ENCODE data around the gene C21orf58.

The C21orf58 gene

DNA sequence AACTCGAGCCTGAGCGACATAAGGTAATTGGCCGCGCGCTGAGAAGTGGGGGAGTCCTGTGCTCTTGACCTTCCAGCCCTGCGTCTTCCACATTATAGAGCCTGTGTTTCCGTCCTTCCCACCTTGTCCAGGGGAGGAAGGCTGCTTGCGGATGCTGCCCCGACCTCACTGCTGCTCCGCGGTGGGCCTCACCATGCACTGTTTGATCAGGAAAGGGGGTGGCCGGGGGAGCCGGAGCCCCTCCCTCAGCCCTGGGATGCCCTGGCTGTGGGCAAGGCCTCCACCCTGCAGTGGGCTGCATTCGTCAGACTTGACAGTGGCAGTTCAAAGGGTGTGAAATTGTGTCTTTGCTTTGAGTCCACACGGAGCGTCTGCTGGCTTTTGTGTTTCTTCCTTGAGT is 30.4 kb upstream of the C21orf58 start:
- in situ Hi-C loops (cut with MboI; ENCODE audit: low sequenced_read_pairs), result no loop called here

DNA sequence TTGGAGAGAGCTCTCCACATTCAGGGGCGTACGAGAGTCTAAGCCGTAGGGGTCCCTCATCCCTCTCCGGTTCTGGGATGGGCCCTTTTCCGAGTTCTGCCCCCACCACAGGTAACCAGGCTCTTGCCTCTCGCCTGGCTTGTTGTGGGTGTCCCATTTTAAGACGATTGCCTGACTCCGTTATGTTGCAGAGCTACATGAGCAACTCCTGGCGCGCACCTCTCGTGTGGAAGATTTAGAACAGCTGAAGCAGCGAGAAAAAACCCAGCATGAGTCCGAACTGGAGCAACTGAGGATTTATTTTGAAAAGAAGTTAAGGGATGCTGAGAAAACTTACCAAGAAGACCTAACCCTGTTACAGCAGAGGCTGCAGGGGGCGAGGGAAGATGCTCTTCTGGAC is 29.2 kb upstream of the C21orf58 start:
- in situ Hi-C loops (cut with MboI; ENCODE audit: low sequenced_read_pairs), result no loop called here

DNA sequence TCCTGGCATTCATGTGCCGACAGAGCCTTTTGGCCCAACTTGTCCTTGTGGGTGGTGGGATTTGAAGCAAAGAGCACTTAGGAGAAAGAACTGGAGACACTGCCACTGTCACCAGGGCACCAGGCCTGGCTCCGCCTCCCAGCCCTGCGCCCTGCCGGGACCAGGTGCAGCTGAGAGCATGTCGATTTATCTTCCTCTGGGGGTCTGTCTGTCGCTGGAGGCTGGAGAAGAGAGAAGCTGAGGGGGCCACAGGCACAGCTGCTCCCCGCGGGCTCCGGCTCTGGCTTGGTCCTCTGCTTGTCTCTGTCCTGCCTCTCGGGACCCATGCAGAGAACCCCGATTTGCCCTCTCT is 28.5 kb upstream of the C21orf58 start:
- in situ Hi-C loops (cut with MboI; ENCODE audit: low sequenced_read_pairs), result no loop called here

DNA sequence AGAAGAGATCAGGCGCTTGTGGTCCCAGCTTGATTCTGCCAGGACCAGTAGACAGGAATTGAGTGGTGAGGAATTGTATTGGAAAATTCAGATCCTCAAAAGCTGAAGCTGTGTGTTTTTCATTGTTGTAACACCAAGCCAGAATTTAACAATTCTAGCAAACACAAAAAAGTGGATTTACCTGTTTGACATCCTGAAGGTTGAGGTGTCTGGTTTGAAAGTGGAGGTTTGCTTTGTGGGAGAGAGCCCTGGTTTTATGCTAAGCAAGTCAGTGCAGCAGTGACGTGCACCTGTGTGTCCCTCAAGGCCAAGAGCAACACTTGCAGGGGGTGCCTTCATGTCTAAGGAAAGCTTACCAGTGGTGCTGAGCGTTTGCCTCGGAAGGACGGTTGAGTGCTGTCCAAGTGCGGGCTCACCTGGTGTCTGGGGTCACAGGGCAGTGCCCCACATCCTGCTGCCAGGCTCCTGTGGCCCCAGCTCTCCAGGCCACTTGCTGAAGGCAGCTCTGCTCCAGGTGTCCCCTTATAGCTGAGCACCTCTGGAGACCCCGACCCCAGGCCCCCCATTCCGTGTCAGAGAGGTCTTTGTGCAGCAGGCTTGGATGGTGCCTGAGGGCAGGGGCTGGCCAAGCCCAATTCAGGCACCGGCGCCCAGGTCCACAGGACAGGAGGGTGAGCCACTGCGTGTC is 27.9 kb upstream of the C21orf58 start:
- in situ Hi-C loops (cut with MboI; ENCODE audit: low sequenced_read_pairs), result no loop called here

DNA sequence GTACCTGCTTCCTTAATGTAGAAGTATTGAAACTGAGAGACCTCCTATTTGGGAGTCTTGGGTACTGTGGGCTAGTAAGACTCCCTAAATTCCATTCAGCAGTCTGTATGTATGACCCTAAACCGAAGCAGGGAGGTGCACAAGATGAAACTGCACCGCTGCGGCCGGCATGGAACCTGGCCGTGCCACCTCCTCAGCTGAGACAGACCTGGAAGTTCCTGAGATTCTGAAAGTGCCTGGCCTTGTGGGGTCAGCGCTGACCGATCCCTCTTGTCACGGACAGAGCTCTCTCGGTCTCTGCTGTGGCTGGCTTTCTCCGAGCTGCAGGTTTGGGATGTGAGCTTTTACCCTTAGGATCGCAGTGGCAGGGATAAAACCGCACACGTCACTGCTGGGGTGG is 27.3 kb upstream of the C21orf58 start:
- in situ Hi-C loops (cut with MboI; ENCODE audit: low sequenced_read_pairs), result no loop called here

DNA sequence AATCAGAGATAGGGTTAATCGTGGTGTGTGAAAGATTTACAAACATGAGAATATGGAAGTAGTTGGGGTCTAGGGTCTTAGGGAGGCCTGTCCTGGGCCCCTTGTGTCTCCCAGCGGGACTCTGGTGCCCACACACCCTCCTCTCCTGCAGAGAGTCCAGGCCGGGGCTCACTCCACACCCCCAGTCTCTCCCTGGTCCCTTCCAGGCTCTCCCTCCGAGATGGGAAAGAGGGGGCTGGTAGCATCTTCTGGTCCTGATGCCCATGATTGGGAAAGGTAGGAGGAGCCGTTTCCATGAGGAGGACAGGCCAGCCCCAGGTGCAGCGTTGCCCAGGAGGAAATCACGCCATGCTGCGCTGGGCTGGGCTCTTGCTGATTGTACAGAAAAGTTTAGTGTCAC is 26.9 kb upstream of the C21orf58 start:
- in situ Hi-C loops (cut with MboI; ENCODE audit: low sequenced_read_pairs), result no loop called here

DNA sequence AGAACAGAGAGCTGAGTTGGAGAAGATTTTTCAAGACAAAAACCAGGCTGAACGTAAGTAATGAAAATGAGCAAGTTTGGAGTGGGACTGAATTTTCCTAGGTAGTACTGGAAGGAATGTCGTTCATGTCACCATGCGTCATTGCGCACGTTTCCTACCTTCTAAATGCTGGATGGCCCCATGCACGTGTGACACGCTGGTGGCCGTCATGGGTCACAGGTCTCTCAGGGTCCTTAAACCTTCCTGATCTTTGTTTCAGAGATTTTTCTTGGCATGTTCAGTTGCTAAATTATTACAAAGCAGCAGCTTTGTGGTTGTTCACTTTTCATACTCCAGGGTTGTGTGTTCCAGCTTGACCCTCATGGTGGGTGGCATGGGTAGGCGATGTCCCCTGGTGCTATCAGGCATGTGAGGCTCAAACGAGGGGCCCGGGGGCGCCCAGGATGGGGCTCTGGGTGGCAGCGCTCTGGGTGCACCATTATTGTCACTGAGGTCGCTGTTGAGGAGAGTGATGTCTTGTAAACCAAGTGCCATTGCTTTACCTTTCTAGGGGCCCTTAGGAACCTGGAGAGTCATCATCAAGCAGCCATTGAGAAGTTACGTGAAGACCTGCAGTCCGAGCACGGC is 25.6 kb upstream of the C21orf58 start:
- in situ Hi-C loops (cut with MboI; ENCODE audit: low sequenced_read_pairs), result no loop called here

DNA sequence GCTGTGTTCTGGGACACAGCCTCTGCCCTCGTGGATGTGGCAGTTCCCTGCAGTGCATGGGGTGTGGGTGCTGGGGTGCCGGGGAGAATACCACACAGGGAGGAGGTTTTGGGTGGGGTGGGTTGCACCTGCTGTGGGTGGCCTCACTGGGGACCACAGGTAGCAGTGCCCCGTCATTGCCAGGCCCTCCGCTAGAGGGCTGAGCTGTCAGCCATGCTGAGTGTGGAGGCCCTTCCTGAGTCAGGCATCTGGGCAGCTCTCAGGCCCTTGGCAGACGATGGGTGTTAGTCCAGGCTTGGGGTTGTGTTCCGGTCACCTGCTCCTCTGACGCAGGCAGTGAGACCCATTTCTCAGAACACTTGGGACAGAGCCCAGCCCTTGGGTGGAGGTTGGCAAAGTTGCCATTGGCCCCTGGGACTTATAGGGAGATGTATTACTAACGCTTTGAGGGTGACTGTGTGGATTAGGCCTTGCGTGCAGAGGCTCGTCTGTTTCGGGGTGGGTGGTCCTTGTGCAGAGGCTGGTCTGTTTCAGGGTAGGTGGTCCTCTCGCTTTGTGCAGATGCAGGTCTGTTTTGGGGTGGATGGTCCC is 24.2 kb upstream of the C21orf58 start:
- in situ Hi-C loops (cut with MboI; ENCODE audit: low sequenced_read_pairs), result no loop called here

DNA sequence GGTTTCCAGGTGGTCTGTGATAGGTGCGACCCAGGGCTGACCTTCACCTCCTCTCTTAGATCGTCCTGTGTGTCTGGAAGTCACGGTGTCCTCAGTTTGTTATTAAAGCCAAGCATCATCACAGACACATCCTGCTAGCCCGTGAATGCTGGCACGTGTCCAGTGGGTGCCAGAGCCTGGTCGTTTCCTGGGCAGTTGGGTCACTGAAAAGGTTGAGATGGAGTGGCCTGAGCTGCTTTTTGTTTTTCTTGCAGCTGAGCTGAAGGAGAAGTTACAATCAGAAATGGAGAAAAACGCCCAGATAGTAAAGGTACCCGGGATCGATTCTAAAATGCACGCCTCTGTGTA is 23.5 kb upstream of the C21orf58 start:
- in situ Hi-C loops (cut with MboI; ENCODE audit: low sequenced_read_pairs), result no loop called here

DNA sequence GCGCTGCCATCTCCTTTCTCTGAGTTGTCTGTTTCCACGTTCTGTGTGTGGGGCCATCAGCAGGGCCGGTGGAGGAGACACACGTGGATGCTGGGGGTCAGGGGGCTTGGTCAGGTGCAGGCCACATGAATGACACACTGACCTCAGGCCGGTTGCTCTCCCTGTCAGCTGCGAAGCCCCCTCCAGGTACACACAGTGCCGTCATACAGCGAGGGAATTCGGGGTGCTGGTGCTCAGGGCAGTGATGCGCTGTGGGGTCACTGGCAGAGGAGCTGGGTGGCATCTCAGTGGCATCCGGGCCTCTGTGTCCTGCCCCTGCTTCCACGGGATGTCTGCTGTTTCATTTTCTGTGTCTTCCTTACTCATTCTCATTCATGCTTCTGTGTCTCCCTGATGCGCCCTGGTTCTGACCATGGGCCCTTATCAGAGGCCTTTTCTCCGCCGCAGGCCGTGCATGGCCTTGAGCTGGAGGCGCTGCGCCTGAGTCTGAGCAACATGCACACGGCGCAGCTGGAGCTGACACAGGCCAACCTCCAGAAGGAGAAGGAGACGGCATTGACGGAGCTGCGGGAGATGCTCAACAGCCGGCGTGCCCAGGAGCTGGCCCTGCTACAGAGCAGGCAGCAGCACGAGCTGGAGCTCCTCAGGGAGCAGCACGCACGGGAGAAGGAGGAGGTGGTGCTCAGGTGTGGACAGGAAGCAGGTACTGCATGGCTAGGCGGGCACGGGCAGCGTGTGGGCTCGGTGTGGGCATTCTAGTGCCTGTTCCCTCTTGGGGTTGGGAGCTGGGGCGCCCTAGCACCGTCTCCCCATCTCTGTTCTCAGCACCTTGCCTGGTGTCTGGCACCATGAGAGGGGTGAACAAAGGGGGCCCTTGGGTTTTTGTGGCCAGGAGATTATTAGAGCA is 22.9 kb upstream of the C21orf58 start:
- in situ Hi-C loops (cut with MboI; ENCODE audit: low sequenced_read_pairs), result no loop called here

DNA sequence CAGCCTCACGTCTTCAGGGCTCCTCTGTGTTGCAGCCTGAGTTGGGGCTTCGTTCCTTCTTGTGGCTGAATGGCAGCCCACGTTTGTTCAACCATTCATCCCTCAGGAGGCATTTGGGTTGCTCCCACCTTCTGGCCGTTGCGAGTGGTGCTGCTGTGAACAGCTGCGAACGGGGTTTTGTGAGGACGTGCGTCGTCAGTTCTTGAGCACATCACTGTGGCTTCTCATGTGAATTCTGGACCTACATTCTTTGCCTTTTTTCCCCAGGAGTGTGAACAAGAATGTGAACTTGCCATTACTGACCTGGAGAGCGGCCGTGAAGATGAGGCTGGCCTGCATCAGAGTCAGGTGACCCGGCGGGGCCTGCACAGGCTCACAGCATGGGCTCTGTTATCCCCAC is 22.2 kb upstream of the C21orf58 start:
- in situ Hi-C loops (cut with MboI; ENCODE audit: low sequenced_read_pairs), result no loop called here

DNA sequence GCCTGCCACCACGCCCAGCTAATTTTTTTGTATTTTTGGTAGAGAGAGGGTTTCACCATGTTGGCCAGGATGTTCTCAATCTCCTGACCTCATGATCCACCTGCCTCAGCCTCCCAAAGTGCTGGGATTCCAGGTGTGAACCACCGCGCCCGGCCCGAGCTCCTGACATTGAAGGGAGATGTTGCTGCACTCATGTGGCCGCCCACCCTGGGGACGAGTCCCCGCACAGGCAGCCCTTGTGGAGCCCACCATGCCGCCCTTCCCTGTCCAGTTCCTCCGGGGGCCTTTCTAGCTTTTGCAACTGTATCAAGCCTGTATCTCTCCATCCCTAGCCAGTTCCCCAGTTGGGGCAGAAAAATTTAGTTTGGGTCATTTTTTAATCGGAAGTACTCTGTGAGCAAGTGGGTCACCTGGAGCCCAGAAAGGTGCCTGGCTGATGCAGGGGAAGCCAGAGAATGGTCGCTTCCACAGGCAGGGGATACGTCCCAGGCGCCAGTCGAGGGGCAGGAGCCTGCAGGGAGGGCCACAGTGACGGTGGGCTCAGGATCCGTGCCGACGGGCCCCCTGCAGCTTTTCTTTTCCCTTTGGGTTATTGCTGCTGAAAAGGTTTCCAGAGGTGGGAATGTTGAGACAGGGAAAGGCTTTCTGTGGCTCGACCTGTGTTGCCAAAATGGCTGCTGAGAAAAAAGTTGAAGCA is 20.7 kb upstream of the C21orf58 start:
- in situ Hi-C loops (cut with MboI; ENCODE audit: low sequenced_read_pairs), result no loop called here

DNA sequence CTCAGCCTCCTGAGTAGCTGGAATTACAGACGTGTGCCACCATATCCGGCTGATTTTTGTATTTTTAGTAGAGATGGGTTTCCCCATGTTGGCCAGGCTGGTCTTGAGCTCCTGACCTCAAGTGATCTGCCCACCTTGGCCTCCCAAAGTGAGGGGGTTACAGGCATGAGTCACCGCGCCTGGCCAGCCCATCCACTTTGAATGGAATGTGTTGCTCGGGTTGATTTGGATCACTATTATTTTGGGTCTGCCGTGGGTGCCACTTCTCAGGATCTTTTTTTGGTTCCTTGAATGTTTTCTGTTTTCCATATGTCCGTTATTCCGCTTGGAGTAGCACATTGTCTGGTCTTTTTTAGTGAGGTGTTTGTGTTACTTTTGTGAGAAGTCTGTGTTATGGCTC is 17.3 kb upstream of the C21orf58 start:
- in situ Hi-C loops (cut with MboI; ENCODE audit: low sequenced_read_pairs), result no loop called here

DNA sequence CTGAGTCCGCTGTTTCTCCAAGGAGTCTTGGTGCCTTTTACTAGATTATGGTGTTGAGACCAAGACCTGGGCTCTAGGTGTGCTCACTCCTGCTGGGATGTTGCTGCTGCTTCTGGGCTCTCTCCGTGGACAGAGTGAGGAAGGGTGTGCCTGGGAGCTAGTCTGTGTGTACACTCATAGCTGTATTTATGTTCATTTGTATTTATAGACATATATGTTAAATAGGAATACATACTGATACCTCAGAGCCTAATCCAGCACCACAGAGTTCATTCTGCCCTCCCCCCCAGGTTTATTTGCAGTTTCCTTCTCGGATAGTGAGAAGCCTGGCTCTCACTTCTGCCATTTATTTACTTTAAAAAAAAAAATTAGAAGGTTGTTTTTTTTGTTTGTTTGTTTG is 12.9 kb upstream of the C21orf58 start:
- in situ Hi-C loops (cut with MboI; ENCODE audit: low sequenced_read_pairs), result no loop called here

DNA sequence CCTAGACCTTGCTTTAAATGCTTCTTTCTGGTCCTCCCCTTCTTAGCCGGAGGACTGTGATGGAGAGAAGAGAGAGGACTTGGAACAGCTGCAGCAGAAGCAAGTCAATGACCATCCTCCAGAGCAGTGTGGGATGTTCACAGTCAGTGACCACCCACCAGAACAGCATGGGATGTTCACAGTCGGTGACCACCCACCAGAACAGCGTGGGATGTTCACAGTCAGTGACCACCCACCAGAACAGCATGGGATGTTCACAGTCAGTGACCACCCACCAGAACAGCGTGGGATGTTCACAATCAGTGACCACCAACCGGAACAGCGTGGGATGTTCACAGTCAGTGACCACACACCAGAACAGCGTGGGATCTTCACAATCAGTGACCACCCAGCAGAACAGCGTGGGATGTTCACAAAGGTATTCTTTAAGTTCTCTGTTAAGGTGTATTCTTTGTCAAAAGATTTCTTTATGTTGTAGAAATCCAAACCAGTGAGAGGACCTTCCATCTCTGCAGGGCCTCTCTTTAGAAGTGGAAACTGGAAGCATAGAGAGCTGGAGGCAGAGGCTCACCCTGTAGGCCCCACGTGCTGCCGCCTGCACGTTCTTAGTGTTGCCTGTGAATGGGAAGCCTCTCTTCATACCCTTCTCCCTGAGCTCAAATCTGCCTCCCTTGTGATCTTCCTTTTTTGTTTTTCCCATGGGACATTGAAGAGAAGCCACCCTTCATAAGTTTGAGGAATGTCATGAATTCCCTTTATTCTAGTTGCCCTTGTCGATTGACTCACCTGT is 10.9 kb upstream of the C21orf58 start:
- in situ Hi-C loops (cut with MboI; ENCODE audit: low sequenced_read_pairs), result no loop called here

DNA sequence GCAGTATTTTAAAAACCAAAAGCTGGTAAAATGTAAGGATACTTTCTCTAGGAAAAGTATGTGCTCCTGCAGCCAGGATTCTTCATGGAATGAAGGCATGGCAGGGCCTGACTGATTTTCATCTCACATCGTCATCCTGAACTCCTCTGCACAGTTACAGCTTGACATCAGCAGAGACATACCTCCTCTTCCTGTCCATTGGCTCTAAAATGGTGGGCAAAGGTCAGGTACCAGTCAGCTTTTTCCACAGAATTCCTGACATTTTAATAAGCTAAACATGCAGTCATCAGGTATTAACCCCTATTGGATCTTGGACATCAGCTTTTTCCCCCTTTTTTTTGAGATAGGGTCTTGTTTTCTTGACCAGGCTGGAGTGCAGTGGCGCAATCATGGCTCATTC is 6.1 kb upstream of the C21orf58 start:
- in situ Hi-C loops (cut with MboI; ENCODE audit: low sequenced_read_pairs), result no loop called here

DNA sequence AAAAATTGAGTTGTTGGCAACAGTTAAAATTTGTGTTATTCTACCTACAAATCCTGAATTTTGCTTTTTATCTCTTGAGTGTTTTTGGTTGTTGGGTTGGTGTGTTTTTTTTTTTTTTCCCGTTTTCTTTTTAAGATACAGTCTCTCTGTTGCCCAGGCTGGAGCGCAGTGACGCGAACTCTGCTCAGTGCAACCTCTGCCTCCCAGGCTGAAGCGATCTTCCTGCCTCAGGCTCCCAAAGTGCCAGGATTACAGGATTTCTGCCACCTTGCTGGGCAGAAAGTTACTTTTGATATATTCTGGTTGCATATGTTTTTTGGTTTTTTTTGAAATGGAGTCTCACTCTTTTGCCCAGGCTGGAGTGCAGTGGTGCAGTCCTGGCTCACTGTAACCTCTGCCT is 4.5 kb upstream of the C21orf58 start:
- in situ Hi-C loops (cut with MboI; ENCODE audit: low sequenced_read_pairs), result no loop called here

DNA sequence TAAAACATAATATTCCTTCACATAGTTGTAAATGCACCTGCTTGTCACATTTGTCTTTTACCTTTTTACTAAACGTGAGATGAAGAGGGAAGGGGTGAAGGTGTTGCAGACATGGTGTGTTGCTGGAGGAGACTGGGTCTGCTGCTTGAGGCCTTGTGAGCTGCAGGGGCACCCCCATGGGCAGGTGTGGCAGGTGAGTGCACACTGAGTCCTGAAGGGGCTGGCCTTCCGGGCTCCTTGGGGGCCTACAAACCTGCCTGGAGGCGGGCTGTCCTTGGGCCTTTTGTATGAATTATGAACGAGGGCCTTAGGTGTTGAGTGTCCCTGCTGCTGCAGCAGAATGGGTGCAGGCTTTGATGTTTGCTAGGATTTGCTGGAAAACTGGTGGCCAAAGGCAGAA is 4.0 kb upstream of the C21orf58 start:
- in situ Hi-C loops (cut with MboI; ENCODE audit: low sequenced_read_pairs), result no loop called here

DNA sequence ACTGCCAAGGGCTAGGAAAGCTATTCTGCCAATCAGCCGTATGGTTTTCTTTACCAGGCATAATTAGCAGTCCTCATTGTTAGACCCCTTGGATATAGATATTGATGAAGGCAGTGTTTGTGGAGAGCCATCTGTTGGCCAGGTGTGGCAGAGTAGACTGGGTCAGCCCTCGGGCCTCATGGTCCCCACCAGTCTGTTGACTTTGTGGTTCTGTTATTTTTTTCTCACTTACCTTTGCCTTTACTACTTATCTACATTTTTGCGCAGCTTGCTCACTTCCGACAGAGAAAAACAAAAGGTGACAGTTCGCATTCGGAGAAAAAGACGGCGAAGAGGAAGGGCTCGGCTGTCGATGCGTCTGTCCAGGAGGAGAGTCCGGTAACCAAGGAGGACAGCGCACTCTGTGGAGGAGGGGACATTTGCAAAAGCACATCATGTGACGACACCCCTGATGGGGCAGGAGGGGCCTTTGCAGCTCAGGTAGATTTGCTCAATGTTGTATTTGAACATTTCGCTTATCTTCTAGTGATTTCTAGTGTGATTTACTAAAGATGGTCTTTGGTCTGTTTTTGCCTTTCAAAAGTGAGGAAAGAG is 2.5 kb upstream of the C21orf58 start:
- in situ Hi-C loops (cut with MboI; ENCODE audit: low sequenced_read_pairs), result no loop called here

Data from hTERT RPE-1 (cell line).